HG02938 (cell line): ENCODE data around the gene HTT.
"Not testable (repeated sequence)": the region's sequence is repeated elsewhere in the genome, so short reads cannot be mapped to it uniquely, and the experiment has no call there.

Experiments used
- ATAC-seq: cut with Tn5 transposase; IDR thresholded peaks from one replicate; pipeline ENCODE4 v1.9.1; 2021; ENCODE audit warnings: mild to moderate bottlenecking, moderate library complexity; ENCODE audit not compliant: unreplicated experiment

The HTT gene

DNA sequence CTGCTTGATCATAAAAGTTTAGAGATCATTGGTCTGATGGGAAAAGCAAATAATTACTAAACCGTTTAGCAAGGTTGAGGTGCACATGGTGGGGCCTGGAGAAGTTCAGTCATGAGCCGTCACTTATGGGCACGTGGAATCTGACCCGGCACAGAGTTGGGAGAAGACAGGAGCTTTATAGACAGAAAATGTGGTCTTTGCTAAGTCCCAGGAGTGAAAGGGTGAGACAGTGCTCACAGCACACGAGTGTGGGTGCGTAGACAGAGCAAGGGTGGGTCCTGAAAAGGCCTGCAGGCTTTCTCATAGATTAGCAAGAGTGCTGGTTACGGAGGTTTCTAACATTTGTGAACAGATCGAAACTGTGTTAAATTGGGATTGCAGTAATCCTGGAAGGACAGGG lies 43.8 kb downstream of the HTT start:
- no peak for ATAC-seq

DNA sequence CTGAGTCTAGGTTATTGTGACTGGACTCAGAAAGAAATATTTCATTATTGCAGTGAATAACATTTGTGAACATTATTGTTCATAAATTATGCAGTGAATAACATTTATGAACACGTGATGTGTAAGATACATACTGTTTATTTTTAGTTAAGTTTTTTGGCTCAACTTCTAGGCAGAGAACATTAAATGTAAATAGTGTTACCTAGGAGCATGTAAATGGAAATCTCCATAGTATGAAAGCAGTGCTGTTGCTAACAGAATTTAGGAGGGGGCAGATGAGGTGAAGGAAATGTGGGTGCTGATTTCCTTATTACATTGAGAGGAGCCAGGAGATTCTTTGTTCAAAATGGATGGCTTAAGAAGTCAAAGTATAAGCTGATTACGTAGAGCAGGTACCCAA lies 45.0 kb downstream of the HTT start:
- no peak for ATAC-seq

DNA sequence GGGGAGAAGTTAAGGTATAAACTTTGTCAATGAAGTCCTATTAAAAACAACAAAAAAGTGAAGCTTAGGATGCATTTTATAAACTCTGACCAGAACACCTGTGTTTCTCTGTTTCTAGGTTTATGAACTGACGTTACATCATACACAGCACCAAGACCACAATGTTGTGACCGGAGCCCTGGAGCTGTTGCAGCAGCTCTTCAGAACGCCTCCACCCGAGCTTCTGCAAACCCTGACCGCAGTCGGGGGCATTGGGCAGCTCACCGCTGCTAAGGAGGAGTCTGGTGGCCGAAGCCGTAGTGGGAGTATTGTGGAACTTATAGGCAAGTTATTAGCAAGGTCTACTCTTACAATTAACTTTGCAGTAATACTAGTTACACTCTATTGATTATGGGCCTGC lies 46.6 kb downstream of the HTT start:
- ATAC-seq, result no peak

DNA sequence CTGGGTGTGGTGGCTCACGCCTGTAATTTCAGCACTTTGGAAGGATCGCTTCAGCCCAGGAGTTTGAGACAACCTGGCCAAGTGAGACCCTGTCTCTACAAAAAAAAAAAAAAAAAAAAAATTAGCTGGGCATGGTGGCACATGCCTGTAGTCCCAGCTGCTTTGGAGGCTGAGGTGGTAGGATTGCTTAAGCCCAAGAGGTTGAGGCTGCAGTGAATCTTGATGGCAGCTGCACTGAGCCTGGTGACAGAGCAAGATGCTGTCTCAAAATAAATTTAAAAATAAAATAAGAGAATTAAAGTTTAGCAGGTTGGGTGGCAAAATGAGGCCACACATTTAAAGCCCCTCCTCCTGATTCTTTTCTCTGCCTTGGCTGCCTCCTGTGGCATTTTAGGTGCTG lies 47.1 kb downstream of the HTT start:
- ATAC-seq, result no peak

DNA sequence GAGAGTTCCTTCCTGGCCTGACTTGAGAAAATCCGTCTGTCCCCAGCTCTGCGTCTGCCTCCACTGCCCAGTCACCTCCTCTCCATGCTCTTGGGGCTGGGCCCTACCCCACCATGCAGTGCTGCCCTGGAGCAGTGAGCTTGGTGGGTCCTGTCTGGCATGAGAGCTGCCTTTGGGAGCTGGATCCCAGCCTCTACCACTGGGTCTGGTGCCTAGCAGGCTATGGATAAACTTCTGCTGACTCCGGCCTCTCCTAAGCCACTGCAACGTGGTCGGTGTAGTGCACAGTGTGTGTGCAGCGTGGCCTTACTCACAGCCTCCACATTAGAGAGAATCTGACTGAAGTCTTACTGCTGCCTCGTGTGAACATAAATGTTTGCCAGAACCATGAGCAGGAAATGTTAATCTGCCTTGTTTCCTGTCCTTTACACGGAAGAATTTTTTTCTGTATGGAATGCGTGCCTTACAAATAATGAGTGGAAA lies 47.6 kb downstream of the HTT start:
- ATAC-seq, result no peak

DNA sequence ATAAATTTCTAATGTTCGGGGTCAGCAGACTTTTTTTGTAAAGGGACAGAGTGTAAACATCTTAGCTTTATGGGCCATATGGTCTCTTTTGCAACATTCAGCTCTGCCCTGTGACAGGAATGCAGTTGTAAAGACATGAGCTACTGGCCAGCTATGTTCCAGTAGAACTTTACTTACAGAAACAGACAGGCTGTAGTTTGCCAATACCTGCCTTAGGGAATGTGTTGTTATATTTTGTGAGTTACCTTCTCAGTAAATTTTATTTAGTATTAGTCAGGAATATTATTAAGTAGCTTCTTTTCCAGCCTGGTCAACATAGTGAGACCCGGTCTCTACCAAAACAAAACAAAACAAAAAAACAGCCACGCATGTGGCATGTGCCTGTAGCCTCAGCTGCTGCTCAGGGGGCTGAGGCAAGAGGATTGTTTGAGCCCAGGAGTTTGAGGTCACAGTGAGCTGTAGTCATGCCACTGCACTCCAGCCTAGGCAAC lies 48.7 kb downstream of the HTT start:
- ATAC-seq, result no peak

DNA sequence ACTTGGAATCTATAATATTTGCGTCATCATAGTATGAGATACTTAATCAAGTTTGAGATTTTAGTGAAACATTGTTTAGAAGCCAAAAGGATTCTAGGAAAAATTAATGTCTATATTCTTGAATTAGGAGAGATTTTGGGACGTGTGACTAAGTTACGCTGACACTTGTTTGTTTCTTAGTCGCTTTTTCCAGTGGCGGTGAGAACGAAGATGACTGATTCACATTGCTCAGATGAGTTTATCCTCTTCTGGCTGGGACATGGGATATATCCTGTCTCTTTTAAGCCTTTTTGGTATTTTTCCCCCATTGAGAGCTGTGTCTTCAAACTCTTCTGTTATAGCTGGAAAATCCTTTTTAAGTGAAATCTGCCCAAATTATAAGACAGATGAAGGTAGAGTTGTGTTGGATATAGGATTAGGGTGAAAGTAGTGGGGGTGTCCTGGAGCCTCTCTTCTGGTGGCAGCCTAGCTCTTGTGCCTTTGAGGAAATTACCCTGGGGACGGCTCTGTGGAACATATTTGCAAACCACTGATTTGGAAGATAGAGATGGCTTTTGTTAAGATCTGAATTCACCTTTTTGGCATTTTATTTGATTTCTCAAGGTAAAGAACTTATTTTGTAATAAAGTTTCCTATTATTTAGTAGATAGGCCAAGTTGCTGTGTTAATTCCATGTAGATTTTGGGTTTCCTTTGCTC lies 49.7 kb downstream of the HTT start:
- no peak for ATAC-seq

DNA sequence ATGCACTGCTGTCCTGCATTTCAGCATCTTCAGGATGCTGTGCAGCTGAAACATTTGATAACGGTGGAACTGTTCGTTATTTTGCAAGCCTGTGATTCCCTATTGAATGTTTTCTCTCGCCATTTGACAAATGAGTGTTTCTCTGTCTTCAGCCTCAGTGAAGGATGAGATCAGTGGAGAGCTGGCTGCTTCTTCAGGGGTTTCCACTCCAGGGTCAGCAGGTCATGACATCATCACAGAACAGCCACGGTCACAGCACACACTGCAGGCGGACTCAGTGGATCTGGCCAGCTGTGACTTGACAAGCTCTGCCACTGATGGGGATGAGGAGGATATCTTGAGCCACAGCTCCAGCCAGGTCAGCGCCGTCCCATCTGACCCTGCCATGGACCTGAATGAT lies 52.6 kb downstream of the HTT start:
- no peak for ATAC-seq

DNA sequence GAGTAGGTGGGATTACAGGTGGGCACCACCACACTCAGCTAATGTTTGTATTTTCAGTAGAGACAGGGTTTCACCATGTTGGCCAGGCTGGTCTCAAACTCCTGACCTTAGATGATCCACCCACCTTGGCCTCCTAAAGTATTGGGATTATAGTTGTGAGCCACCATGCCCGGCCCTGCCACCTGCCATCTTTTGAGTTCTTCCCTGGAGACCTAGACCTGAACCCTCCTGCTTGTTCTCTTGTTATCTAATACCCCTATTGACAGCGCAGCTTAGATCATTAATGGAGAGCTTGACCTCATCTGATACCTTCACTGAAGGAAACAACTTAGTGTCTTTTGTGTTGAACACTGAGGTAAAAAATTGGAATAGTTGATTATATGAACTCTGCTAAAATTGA lies 53.6 kb downstream of the HTT start:
- ATAC-seq, result no peak

DNA sequence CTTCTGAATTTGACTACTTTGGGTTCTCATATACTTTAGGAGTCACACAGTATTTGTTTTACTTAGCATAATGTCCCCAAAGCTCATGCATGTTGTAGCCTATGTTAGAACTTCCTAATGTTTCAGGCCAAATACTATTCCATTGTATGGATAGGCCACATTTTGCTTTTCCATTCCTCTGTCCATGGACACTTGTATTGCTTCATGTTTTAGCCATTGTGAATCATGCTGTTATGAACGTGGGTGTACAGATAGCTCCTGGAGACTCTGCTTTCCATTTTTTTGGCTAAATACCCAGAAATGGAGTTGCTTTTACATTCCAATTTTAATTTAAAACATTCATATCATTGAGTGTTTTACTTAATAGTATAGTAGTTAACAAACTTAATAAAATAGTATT lies 54.5 kb downstream of the HTT start:
- no peak for ATAC-seq

DNA sequence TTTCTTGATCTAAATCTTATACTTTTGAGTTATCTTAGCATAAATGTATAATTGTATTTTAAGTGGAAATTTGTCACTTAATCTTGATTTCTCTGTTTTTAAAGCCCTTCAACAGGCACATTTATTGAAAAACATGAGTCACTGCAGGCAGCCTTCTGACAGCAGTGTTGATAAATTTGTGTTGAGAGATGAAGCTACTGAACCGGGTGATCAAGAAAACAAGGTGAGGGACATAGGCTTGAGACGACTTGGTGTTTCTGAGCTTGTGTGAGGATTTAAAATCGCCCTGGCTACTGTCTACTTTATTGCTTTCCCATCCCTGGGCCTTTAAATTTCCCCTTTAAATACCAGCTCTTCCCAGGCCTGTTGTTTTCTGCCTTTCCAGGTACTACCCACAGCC lies 55.7 kb downstream of the HTT start:
- ATAC-seq, result no peak

DNA sequence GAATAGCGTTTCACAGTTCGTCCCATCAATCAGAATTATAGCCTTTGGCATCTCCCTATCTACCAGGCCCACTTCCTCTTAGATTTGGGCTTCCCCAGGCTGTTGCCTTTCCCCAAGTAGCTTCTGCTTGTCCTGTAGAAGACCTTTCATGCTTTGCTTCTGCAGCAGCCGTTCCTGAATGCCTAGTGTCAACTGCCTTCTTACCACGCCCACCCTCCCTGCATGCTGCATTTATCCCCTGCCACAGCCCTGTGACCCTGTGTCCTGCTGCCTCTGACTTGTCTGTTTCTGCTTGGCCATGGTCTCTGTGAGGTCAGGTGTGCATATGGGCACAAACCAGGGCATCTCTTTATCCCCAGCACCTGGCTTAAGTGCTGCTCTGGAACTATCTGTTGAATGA lies 56.3 kb downstream of the HTT start:
- no peak for ATAC-seq

DNA sequence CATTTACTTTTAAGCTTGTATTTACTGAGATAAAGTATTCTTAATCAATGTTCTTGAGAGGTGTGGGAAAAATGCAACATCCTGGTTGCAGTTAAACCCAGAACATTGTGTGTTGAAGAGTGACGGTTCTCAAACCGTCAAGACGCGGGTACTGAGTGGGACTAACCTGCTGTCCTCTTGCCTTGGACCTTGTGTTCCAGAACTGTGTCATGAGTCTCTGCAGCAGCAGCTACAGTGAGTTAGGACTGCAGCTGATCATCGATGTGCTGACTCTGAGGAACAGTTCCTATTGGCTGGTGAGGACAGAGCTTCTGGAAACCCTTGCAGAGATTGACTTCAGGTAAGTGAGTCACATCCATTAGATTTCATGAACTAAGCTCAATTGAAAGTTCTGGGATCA lies 59.7 kb downstream of the HTT start:
- no peak for ATAC-seq

DNA sequence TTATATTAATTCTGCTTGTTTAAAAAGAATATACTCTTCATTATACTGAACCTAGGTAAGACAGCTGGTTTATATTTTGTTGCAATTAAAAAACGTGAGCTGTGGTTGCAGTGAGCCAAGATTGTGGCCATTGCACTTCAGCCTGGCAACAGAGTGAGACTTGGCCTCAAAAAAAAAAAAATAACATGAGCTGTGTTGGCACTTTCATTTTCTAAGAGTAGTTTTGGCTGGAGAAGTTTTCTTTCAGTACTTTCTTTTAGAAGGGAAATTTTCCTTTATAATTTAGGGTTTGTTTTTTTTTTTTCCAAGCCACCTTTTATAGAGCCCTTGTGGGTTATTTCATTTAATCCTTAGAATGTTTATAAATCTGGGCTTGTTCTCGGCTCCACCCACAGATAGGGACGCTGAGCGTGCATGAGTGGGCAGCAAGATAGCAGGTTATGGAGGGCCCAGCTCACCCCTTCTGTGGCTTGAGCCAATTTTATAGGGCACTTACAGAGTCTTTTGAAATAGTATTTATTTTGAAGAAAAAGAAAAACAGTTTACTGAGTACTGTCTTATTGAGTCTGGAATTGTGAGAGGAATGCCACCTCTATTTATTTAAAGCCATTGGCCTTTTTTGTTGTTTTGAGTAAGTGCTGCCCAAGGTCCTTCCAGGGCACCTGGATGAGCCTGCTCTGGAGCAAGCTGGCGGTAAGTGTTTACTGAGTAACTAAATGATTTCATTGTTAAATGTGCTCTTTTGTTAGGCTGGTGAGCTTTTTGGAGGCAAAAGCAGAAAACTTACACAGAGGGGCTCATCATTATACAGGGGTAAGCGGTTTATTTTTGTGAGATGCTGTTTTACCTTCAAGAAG lies 60.9 kb downstream of the HTT start:
- ATAC-seq, result no peak

DNA sequence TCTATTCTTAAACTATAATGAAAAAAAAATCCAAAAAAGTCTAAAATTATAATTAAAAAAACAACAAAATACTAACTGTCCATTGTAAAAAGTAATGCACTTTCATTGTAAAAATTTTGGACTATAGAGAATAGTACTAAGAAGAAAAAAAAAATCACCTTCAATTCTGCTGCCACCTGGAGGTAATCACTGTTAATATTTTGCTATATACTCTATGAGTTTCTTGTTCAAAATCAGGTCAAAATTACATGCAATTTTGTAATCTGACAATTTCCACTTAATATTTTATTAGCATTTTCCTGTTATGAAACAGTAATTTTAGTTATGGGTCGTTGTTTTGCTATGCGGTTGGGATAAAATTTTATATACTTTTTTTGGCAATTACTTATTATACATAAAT lies 62.0 kb downstream of the HTT start:
- no peak for ATAC-seq

DNA sequence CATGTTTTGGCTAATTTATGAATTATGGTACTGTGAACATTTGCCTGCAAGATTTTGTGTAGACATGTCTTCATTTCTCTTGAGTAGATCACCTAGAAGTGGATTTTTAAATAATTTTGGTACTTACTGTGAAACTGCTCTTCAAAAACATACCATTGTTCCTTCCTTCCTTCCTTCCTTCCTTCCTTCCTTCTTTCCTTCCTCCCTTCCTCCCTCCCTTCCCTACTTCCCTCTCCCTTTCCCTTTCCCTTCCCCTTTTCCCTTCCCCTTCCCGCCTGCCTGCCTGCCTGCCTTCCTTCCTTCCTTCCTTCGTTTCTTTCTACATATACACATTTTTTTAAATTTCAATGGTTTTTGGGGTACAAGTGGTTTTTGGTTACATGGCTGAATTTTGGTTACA lies 63.4 kb downstream of the HTT start:
- no peak for ATAC-seq

DNA sequence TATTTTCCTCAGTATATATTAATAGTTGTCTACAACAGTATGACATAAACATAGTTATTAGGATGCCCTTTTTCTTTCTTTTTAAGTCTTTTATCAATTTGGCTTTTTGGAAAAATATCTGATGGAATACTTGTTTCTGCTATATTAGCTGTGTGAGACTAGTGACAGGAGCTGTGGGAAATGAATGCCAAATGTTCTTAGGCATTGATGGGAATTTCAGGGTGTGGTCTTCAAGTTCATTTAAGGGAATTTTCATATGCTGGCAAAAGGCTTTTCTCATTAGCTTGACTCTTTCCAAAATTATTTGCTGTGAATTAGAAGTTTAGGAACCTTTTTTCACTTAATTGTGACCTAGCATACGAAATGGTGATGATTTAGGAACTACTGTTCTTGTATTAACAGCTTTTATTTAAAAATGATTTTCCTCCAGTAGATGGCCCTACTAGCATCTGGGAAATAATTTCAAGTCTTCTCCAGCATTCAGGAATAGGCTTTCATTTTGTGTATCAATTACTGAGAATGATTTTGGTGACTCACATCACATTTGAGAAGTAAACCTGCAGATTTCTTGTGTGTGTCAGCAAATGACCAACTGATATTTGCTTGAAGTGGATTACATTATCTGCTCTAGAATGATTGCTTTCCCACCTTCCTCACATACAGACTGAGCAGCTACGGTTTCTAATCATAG lies 70.9 kb downstream of the HTT start:
- ATAC-seq, result no peak

DNA sequence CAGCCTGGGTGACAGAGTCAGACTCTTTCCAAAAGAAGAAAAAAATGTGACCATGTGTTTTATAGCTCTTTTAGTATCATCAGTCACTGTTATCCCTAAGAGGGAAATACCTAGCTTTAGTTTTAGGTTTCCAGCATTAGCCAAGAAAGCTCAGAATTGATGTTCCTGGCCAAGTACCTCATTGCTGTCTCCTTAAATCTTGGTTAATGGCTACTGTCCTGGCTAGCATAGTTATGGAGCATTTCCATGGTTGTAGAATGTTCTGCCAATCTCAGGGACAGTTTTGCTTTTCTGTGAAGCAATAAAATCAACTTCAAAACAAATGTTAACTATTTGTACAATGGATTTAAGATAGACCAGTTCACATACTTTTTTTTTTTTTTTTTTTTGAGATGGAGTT lies 74.4 kb downstream of the HTT start:
- ATAC-seq, result no peak

DNA sequence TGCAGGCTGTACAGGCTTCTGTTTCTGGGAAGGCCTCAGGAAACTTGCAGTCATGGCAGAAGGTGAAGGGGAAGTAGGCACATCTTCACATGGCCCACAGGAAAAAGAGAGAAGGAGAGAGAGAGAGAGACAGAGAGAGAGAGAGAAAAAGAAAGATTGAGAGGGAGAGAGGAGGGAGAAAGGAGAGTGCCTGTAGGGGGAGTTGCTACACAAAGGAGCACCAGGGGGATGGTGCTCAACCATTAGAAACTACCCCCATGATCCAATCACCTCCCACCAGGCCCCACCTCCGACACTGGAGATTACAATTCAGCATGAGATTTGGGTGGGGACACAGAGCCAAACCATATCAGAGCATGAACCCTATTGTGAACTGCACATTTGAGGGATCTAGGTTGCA lies 76.8 kb downstream of the HTT start:
- not testable (repeated sequence) for ATAC-seq

DNA sequence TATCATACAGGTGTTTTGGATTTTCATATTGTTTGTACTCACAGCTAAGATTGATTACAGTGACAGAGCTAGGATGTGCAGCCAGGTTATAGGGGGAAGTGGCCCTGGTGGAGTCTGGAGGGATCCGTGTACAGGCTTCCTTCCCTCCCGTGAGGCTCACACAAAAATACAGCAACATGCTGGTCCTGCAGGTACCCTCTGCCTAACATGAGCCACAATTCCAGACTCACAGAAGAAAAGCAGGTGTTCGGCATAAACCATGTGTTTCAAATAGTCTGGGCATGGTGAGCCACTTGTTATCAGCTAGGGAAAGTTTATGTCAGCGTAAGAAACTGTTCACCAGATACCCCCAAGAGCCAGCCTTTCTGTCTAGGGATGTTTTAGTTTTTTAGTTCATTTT lies 82.9 kb downstream of the HTT start:
- no peak for ATAC-seq

DNA sequence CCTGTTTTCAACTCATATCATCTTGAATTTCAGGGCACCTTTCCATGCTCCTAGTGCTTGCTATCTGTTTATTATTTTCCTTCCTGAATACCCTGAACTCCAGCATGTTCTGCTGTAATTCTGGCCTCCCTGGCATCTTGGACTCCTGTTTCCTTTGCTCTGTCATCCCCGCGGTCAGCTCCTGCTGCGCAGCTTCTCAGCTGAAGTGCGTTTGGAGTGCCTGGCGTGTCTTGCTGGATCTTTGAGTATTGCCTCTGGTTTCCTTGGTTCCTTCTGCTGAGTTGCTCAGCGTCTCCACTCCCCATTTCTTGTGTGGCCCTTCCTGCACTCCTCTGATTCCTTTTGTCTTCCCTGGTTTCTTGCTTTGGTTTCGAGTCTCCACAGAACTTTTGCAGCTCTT lies 84.4 kb downstream of the HTT start:
- no peak for ATAC-seq

DNA sequence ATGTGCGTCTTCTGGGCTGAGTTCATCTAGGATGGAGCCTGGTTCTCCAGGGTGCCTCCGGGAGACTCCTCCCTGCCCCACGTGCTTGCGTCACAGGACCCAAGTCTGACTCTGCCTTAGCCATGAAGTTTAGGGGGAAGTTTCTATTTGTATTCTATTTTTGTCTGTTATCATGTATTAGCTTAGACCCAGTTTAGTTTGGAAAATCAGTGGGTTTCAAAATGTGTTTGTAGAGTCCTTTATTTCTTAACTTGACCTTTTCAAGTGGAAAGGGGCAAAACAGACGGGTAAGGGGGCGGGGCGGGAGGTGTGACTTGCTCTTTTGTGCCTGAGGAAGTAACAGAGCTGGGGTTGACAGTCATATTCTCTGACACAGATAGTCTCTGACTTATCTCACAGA lies 86.0 kb downstream of the HTT start:
- no peak for ATAC-seq
